Neutrophil (primary cell): ENCODE data around the gene PALD1.

Experiments
- H3K27ac ChIP-seq: fragments of 200-600 bp; sonication (generic); 2 replicates; pipeline ENCODE4 v1.5.1; 2016; ENCODE audit warnings: mild to moderate bottlenecking, moderate library complexity
- H3K27me3 ChIP-seq: fragments of 200-600 bp; sonication (generic); 2 replicates; pipeline ENCODE4 v1.6.0; 2016; ENCODE audit warnings: mild to moderate bottlenecking
- H3K36me3 ChIP-seq: fragments of 200-600 bp; sonication (generic); 2 replicates; pipeline ENCODE4 v1.5.1; 2017
- H3K4me1 ChIP-seq, 2 experiments: fragments of 200-600 bp in 1 of 2; sonication (generic) in 1 of 2; 1 replicate in 1 of 2; 2 replicates in 1 of 2; pipeline versions ENCODE4 v1.5.1 to v1.6.1; 2013 to 2016; ENCODE audit warnings: low read depth in 1 of 2, low read length in 1 of 2, mild to moderate bottlenecking in 1 of 2, moderate library complexity in 1 of 2; ENCODE audit not compliant: control insufficient read depth in 1 of 2, insufficient read depth in 1 of 2
- H3K4me3 ChIP-seq, 2 experiments: fragments of 200-600 bp in 1 of 2; sonication (generic) in 1 of 2; 1 replicate in 1 of 2; 2 replicates in 1 of 2; pipeline ENCODE4 v1.5.1; 2013 to 2016; ENCODE audit warnings: low read depth in 1 of 2, low read length in 1 of 2, mild to moderate bottlenecking in 1 of 2, moderate library complexity in 1 of 2
- H3K9me3 ChIP-seq: fragments of 200-600 bp; sonication (generic); 2 replicates; pipeline ENCODE4 v1.5.1; 2016
- TF ChIP-seq, protein P1 (sequence below): fragments of 200-600 bp; sonication (generic); IDR thresholded peaks from 2 replicates; pipeline ENCODE4 v1.5.1; 2016; ENCODE audit warnings: antibody characterized with exemption

The PALD1 gene

DNA sequence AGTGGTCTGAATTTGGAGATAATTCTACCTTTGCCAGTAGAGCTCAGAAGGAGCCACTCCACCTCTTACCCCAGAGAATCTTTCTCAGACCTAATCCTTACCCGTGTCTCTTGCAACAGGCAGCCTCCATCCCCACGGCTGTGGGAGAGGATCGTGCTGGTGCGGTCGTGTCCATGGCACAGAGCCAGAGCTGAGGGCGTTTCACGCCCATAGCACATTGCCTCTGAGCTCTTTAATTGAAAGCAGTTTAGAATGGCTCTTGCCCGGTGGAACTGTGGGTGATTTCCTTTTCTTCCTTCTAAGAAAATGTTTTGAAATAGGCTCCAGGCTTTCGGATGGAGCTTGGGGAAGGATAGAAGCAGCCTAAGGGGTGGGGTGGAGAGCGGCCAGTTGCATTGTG is 82.5 kb downstream of the PALD1 start:
- H3K27me3 ChIP-seq, result no peaks in the 10 kb centered on the region
- no peaks in the 10 kb centered on the region for H3K36me3 ChIP-seq
- peaks cover 15 to 27% of the 10 kb centered on the region in 2 experiments for H3K4me1 ChIP-seq
- no peak overlapping the region for H3K4me3 ChIP-seq
- no peaks in the 10 kb centered on the region for H3K9me3 ChIP-seq
- no peak overlapping the region for H3K27ac ChIP-seq
- TF ChIP-seq, protein P1, sequence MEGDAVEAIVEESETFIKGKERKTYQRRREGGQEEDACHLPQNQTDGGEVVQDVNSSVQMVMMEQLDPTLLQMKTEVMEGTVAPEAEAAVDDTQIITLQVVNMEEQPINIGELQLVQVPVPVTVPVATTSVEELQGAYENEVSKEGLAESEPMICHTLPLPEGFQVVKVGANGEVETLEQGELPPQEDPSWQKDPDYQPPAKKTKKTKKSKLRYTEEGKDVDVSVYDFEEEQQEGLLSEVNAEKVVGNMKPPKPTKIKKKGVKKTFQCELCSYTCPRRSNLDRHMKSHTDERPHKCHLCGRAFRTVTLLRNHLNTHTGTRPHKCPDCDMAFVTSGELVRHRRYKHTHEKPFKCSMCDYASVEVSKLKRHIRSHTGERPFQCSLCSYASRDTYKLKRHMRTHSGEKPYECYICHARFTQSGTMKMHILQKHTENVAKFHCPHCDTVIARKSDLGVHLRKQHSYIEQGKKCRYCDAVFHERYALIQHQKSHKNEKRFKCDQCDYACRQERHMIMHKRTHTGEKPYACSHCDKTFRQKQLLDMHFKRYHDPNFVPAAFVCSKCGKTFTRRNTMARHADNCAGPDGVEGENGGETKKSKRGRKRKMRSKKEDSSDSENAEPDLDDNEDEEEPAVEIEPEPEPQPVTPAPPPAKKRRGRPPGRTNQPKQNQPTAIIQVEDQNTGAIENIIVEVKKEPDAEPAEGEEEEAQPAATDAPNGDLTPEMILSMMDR, result no peak

DNA sequence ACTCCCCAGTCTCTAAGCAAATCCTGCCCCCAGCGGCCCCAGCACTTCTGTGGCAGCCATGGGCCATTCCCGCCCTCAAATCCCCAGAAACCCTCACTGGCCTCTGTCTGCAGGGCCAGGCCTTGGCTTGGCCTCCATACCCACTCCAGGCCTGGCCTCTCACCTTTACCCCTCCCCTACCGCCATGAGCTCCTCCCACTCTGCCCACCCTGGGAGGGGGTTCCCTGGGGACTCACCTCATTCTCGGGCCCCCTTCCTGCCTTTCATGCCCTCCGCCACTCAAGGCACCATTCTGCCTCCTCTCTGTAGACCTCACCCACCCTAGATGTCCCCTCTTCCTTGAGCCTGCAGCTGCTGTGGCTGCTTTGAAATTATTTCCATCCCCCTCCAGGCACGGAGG is 83.0 kb downstream of the PALD1 start:
- no peaks in the 10 kb centered on the region for H3K9me3 ChIP-seq
- H3K27ac ChIP-seq, result no peak overlapping the region
- H3K4me3 ChIP-seq, result no peak overlapping the region
- H3K27me3 ChIP-seq, result no peaks in the 10 kb centered on the region
- no peaks in the 10 kb centered on the region for H3K36me3 ChIP-seq
- H3K4me1 ChIP-seq, result peaks cover 19 to 32% of the 10 kb centered on the region in 2 experiments
- TF ChIP-seq, protein P1, result no peak

DNA sequence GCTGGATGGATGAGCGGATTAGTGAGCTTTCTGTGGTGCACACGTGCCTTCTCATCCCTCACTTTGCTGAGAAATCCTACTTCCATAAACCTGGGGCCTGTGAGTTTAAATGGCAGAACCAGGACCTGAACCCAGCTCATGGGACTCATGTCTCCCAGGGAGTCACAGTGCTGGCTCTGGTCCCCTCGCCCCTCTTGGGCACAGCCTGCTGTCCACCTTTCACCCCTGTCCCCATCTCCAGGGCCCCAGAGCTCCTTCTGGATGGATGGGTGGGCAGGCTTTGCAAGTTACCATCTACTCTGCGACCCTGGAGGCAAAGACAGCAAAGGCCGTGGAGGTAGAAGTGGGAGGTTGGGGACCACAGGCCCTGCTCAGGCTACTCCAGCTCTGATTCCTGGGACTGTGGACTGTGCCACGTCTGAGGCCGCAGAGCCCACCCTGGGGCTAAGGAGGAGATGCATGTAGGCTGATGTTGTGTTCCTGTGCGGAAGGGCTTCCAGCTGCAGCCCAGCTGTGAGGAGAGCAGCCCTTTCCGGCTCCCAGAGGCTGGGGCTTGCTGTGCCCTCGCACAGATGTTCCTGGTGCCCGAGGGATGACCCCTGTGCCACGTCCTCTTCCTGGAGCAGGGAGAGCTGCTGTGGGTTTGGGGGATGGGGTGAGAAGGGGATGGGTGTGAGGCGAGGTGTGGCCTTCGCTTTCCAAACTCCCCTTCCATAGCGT is 83.6 kb downstream of the PALD1 start:
- Histone ChIP-seq H3K27me3 (no peaks in the 10 kb centered on the region), H3K36me3 (no peaks in the 10 kb centered on the region)

DNA sequence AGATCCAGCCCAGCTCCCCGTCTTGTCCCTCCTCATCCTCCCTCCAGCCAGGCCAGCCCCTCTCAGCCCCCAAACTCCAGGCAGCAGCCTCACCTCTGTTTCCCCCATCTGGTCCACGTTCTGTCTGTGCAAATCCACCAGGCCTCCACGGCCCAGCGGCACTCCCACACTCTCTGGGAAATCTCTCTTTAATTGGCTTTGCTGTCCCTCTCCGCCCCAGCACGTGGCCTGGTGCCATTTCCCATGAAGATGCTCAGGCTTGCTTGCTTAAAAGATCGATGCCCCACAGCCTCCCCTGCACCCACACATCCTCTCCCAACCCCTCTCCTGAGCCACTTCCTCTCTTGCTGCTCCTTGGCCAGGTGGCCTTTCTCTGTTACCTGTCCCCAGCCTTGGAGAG is 84.7 kb downstream of the PALD1 start:
- Histone ChIP-seq H3K9me3 (no peaks in the 10 kb centered on the region), H3K36me3 (no peaks in the 10 kb centered on the region), H3K4me3 (no peak overlapping the region), H3K27ac (no peak overlapping the region), H3K4me1 (peaks cover 19 to 38% of the 10 kb centered on the region in 2 experiments), H3K27me3 (no peaks in the 10 kb centered on the region)
- TF ChIP-seq, protein P1, result no peak

More for the DNA sequence above, 83.6 kb downstream of the PALD1 start:
- H3K4me1 ChIP-seq, result peaks cover 19 to 38% of the 10 kb centered on the region in 2 experiments
- H3K4me3 ChIP-seq, result no peak overlapping the region
- TF ChIP-seq, protein P1, result no peak
- H3K27ac ChIP-seq, result no peak overlapping the region
- H3K9me3 ChIP-seq, result no peaks in the 10 kb centered on the region

DNA sequence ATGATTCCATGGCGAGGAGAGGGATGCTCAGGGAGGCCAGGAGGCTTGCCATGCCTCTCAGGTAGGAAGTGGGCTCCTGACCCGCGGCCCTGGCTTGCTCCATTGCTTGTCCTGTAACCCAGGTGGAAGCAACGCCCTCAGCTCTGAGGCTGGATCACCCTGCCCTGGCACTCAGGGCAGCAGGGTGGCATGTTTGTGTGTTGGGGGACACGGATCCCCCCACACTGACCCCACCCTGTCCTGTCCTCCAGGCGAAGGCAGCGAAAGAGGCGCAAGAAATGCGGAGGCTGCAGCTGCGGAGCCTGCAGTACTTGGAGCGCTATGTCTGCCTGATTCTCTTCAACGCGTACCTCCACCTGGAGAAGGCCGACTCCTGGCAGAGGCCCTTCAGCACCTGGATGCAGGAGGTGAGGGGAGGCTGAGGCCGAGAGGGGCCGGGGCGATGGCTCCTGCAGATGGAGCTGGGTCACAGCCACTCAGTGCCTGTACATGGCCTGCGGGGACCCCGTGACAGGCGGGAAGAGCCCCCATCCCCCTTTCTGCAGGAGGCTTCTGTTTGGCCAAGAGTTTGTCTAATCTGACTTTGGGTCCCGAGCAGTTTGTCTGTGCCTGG is 85.7 kb downstream of the PALD1 start:
- Histone ChIP-seq H3K27ac (no peak overlapping the region), H3K9me3 (no peaks in the 10 kb centered on the region), H3K27me3 (no peaks in the 10 kb centered on the region), H3K4me1 (peaks cover 19 to 32% of the 10 kb centered on the region in 2 experiments), H3K4me3 (no peak overlapping the region), H3K36me3 (no peaks in the 10 kb centered on the region)
- TF ChIP-seq, protein P1, result no peak
